ENCODE data around the gene RFX2.

DNA sequence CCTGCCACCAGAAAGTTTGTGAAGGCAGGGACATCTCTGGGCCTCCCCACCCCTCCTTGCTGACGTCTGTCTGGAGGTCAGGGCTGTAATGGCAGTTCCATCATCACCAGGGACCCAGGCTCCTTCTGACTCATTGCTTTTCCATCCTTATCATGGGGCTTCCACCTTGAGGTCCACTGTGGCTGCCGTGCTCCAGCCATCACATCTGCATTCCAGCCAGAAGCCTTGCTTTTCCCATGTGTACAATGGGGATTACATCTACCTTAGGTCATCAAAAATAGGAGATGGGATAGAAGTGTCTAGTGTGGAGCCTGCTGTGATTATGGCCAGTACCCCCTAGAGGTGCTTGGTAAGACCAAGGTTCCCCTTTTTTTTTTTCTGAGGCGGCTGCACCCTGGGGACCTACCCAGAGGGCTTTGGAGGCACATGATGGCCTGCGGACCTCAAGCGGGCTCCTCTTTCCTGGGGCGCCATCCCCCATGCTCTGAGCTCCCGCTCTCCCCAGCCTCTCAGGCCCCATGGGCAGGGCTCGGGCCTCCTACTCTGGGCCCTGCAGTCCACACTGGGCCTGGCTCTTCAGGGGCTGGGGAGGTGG lies 119.0 kb downstream of the RFX2 start:
- TF ChIP-seq POLR2A (IDR thresholded peaks at IDR 0.05) (no peak), POLR2AphosphoS5 (IDR thresholded peaks at IDR 0.05) (no peak)
- TF ChIP-seq, protein P1, sequence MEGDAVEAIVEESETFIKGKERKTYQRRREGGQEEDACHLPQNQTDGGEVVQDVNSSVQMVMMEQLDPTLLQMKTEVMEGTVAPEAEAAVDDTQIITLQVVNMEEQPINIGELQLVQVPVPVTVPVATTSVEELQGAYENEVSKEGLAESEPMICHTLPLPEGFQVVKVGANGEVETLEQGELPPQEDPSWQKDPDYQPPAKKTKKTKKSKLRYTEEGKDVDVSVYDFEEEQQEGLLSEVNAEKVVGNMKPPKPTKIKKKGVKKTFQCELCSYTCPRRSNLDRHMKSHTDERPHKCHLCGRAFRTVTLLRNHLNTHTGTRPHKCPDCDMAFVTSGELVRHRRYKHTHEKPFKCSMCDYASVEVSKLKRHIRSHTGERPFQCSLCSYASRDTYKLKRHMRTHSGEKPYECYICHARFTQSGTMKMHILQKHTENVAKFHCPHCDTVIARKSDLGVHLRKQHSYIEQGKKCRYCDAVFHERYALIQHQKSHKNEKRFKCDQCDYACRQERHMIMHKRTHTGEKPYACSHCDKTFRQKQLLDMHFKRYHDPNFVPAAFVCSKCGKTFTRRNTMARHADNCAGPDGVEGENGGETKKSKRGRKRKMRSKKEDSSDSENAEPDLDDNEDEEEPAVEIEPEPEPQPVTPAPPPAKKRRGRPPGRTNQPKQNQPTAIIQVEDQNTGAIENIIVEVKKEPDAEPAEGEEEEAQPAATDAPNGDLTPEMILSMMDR (IDR thresholded peaks at IDR 0.05): no peak

Data from breast epithelium (tissue), 3 donors.